GM12874 (cell line): Measurements from ENCODE around the gene CYP26C1.

Source experiments
- CTCF ChIP-seq: IDR thresholded peaks from 2 replicates; pipeline ENCODE4 v1.5.1; 2011; ENCODE audit warnings: low read depth, mild to moderate bottlenecking, control low read depth, low read length, moderate library complexity; ENCODE audit not compliant: insufficient read depth

The CYP26C1 gene

GRCh38 chr10:93032105-93032808 is 28.3 kb upstream of the CYP26C1 start:
- no peak for TF ChIP-seq CTCF

- no peak for TF ChIP-seq CTCF
Measured at GRCh38 chr10:93032809-93033137, 27.8 kb upstream of the CYP26C1 start.

DNA sequence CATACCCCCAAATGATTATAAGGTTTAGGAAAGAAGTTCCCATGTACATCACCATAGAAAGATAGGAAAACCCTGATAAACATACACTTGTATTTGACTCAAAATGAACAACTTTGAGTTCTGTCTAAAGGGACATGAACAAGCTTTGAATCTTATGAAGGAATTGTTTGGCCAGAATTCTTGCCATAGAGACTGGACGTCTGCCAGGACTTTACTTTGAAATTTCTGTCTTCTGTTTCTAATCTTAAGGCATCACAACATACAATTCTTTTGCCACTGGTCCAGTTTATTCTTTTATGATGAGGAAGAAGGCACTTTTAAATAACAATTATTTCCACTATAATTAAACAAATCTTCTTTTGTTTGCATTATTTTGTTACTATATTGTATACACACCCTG is 26.2 kb upstream of the CYP26C1 start:
- no peak for TF ChIP-seq CTCF

DNA sequence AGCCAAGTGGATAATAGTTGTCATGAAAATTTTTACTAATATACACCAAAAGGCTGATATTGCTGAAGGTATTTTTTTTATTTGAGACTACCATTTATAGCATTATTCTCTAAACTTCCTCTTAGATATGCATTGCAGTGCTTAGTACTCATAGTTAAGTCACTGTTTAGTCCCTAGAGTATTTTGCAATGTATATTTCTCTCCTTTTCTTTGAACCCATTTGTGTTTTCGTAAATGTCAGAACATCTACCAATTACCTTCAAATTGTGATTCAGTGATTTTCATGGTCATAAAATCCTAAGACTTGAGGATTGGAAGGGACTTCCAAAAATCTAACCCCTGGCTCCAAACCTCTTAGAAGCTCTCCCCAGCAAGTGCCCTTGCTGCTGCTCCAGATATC is 21.5 kb upstream of the CYP26C1 start:
- no peak for TF ChIP-seq CTCF

DNA sequence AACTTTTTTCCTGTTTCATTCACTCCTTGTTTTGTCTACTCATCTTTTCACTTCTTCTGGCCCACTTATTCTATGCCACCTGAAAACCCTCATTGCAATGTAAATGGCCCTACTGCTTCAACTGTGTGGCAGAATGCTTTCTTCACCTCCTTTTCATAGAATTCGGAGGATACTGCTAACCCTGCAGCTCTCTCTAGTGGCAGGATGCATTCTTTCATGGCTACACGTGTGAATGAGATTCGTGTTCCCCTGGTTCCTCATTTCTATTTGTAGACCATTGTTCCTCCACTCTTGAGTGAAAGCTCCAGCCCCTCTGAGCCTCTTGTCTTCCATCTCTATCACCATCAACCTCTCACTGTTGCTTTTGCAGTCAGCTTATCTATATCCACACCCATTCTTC is 20.9 kb upstream of the CYP26C1 start:
- peak; percentile 47 for TF ChIP-seq CTCF

DNA sequence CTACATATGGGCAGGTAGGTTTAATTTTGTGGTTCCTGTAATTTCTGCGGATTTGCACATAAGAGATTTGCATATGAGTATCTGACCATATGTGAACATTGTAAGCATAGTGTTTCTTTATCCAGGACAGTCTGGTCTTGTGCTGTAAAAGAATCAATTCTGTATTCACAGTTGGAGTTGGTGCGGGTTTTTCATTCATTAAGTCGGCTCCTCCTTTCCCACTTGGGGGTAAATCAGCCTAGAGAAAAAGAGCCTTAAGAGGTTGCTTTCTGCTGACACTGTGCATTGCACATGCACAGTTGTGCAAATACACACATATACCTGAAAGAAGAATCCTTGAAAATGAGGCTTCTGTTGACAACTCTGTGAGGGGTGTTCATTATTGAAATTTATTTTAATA is 6.1 kb upstream of the CYP26C1 start:
- TF ChIP-seq CTCF = no peak

DNA sequence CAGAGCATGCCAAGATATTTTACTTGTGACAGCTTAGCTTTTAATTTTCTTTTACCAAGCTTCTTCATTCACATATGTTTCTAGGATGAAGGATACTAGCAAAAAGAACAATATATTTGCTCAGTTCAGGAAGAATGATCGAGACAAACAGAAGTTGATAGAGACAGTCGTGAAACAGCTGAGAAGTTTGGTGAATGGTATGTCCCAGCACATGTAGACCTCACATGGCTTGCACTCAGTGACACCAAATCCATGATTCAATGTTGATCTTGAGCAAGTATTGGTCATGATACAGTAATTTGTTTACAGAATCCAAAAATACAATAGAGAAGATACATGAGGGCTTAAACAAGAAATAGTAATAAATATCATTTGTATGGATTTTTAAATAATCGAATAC is 2.5 kb upstream of the CYP26C1 start:
- TF ChIP-seq CTCF = no peak
